ENCODE measurements around the gene INPP5A.

The INPP5A gene

DNA sequence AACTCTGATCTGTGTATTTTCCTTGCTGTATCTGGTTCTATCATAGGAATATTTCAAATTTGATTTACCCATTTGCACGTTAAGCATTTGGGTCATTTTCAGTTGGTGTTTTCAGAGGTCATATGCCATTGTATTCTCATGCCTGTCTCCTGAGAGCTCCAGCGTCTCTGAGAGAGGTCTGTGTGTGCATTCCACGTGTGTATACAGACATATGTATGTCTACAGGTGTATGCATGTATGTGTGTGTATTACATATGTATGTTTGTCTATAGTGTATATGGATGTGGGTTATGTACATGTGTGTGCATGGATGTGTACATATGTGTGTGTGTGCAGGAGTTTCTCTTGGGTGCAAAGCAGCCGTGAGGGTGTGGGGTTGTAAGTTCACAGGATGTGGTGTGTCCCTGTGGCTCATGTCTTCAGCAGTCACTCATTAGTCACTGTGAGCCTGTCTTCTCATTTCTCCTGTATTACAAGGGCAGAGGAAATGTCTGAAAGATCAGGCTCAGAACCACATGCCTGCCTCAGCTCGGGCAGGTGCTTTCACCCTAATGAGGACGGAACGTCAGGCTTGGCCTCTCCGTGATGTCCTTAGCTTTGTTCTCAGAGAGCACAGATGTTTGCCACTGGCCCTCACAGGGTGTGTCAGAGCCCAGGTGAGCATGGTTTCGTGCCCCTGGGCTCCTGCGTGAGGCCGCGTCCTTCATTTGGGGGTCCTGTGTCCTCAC is 146.7 kb downstream of the INPP5A start:
- peak; percentile 17 for DNase-seq

DNA sequence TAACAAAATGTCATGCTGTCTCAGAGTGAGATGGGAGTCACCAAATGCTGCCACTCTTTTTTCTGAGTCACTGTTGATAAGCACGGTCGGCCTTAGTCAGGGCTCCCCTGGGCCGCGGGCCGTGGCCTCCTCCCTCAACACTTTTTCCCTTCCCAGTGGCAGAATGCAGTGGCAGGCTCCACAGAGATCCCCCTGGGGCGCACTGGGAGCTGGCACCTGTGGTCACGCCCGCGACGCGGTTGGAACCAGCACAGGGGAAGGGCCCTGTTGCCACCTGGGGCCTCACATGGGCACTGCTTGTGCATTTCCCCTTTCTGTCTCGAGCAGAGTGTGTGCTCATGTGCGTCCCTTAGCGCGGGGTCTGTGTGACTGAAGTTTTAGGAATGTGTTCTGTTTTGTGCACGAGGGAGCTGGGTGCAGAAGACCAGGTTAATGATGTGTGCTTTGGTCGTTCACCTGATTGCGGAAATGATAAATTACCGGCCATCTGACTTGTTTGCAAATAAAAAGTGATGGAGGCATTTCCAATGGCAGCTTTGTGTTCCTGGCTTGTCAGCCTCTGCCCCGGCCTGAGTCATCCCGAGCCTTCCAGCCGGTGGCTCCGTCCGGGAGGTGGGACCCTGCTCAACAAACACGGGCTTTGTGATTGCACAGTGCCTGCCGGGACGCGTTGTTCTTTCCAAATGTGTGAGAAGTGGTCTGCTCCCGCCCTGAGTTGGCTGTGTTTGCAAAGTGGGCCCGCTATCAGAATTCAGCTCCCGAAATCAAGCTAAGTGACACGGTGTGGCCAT is 147.7 kb downstream of the INPP5A start:
- peak; percentile 34 for DNase-seq

- DNase-seq, result no peak
These were observed 148.5 kb downstream of the INPP5A start for GRCh38 chr10:132685921-132686680.

- no peak for DNase-seq
These were observed 149.8 kb downstream of the INPP5A start for GRCh38 chr10:132687181-132687892.

GRCh38 chr10:132687893-132688579 is 150.4 kb downstream of the INPP5A start:
- DNase-seq, result no peak

DNA sequence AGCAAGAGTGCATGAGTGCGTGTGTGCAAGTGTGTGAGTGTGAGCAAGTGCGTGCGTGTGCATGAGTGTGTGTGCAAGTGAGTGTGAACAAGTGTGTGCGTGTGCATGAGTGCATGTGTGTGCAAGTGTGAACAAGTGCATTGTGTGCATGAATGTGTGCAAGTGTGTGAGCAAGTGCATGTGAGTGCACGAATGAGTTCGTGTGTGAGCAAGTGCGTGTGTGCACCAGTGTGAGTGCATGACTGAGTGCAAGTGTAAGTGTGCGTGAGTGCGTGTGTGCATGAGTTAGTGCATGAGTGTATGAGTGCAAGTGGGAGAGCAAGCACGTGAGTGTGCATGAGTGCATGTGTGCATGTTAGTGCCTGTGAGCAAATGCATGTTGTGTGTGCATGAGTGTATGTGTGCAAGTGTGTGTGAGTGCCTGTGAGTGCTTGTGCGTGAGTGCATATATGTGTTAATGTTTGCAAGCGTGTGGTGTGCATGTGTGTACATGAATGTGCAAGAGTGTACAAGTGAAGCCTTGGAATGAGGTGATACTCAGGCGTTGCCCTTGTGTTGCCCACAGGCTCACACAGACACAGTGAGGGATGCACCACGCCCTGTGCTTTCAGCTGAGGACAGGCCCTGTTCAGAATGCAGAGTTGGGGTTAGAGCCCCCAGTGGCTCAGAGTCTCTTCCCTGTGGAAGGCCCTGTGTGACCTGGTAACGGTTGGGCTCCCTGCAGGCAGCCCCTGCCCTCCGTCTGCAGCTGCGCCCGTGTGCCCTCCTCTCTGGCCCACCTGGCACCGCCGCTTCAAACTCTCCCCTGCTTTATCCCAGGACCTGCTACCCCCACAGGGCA is 151.2 kb downstream of the INPP5A start:
- no peak for DNase-seq

GRCh38 chr10:132689721-132690360 is 152.3 kb downstream of the INPP5A start:
- no peak for DNase-seq

GRCh38 chr10:132690401-132690800 is 152.8 kb downstream of the INPP5A start:
- DNase-seq, result no peak

GRCh38 chr10:132690821-132691610 is 153.4 kb downstream of the INPP5A start:
- no peak for DNase-seq

- no peak for DNase-seq
These were observed 154.1 kb downstream of the INPP5A start for GRCh38 chr10:132691711-132692153.

DNA sequence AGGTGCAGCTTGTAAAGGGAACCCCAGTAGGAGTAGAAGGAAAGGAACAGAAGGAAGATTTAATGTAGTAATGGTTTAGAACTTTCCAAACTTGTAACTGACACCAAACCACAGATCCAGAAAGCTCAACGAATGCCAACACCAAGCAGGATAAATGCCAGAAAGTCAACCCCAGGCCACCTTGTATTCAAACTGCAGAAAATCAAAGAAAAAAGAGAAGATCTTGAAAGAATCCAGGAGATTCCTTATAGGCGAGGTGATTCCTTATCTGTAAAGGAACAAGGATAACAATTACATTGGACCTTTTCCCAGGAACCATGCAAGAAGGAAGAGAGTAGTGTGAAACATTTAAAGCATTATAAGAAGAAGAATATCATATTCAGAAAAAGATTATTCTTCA is 154.7 kb downstream of the INPP5A start:
- no peak for DNase-seq

DNA sequence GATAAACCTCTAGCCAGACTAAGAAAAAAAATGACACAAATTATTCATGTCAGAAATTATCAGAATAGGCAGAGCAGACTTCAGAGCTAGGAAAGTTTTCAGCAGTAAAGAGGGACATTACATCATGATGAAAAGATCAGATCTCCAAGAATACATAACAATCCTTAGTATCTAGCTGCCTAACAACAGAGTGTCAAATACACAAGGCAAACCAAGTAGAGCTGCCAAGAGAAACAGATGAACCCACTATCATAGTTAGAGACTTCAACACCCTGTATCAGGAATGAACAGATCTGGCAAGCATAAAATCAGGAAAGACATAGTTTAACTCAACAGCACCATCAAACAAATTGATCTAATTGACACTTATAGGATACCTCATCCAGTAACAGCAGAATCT is 156.1 kb downstream of the INPP5A start:
- DNase-seq, result no peak

- DNase-seq, result no peak
These were observed 158.6 kb downstream of the INPP5A start for GRCh38 chr10:132696204-132696603.

DNA sequence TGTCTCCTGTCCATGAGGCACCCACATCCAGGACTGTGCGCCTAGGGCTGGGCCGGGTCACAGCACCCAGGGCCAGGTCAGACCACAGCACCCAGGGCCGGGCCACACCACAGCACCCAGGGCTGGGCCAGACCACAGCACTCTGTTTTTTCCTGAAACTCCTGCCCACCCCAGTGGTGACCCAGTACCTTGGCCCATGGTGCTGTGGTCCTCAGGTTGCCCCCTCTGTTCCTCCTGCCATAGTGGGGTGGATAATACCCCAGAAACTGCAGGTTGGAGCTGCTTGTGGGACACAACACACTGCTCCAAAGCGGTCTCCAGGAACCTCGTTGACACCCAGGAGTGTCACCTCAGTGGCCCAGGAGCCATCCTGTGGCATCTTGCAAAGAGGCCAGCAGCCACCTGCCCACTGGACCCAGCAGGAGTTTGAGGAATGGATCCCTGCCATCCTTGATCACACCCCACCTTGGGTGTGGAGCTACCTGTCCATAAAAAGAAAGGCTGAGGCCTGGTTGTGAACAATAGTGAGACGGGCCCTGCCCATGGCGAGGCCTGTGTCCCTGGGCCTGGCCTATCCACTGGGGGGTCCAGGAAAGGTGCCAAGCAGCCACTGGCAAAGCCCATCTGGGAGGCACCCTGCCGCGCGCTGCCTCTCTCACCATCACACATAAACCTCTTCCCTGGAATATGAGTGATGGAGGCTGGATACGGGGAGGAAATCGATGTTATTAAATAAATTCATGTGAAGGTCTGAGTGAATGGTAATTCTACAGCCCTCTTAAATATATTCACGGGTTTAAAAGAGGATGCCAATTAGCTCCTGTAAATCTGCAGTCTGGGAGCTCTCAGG is 159.4 kb downstream of the INPP5A start:
- no peak for DNase-seq

- no peak for DNase-seq
These were observed 160.1 kb downstream of the INPP5A start for GRCh38 chr10:132697578-132698200.

- DNase-seq, result no peak
These were observed 160.7 kb downstream of the INPP5A start for GRCh38 chr10:132698211-132698751.

- DNase-seq, result no peak
These were observed 161.3 kb downstream of the INPP5A start for GRCh38 chr10:132698761-132699391.
